ENCODE measurements around the gene PTPRN2.

Gene PTPRN2

GRCh38 chr7:158372400-158373342 lies 215.0 kb downstream of the PTPRN2 start:
- no peak for DNase-seq (ENCODE audit: low read depth)
- no peak overlapping the region for H3K4me3 ChIP-seq (ENCODE audit: low read length)
- TF ChIP-seq CTCF (conservative IDR thresholded peaks at IDR 0.05; ENCODE audit: low read length), result no peak

- no peak for TF ChIP-seq CTCF (conservative IDR thresholded peaks at IDR 0.05; ENCODE audit: low read length)
- H3K4me3 ChIP-seq (ENCODE audit: low read length), result no peak overlapping the region
- no peak for DNase-seq (ENCODE audit: low read depth)
These were observed 215.8 kb downstream of the PTPRN2 start for GRCh38 chr7:158371856-158372255.

- DNase-seq (ENCODE audit: low read depth), result no peak
- no peak for TF ChIP-seq CTCF (conservative IDR thresholded peaks at IDR 0.05; ENCODE audit: low read length)
- no peak overlapping the region for H3K4me3 ChIP-seq (ENCODE audit: low read length)
These were observed 217.8 kb downstream of the PTPRN2 start for GRCh38 chr7:158369866-158370265.

GRCh38 chr7:158369290-158369689 lies 218.3 kb downstream of the PTPRN2 start:
- H3K4me3 ChIP-seq (ENCODE audit: low read length), result no peak overlapping the region
- DNase-seq (ENCODE audit: low read depth), result no peak
- no peak for TF ChIP-seq CTCF (conservative IDR thresholded peaks at IDR 0.05; ENCODE audit: low read length)

GRCh38 chr7:158368449-158368848 lies 219.2 kb downstream of the PTPRN2 start:
- TF ChIP-seq CTCF (conservative IDR thresholded peaks at IDR 0.05; ENCODE audit: low read length), result no peak
- H3K4me3 ChIP-seq (ENCODE audit: low read length), result no peak overlapping the region
- no peak for DNase-seq (ENCODE audit: low read depth)

- no peak for DNase-seq (ENCODE audit: low read depth)
- TF ChIP-seq CTCF (conservative IDR thresholded peaks at IDR 0.05; ENCODE audit: low read length), result no peak
- H3K4me3 ChIP-seq (ENCODE audit: low read length), result no peak overlapping the region
These were observed 220.0 kb downstream of the PTPRN2 start for GRCh38 chr7:158367634-158367982.

All from AG10803 (cell line).